Measurements from ENCODE around the gene GLTPD2. TPM values are rescaled to one million over a fixed set of nuclear protein-coding genes. Genes with fewer than 3 reads are reported as not detected.

The GLTPD2 gene
- total RNA-seq, 4 donors from 2014 or later, result 1.1 to 2.0 (median 1.1) TPM; not detected in 1

- DNase-seq, result peak; percentile 21
- peaks cover 0 to 6% (median 0%) of the 10 kb centered on the region in 3 donors for H3K36me3 ChIP-seq
- H3K4me3 ChIP-seq, result peak within 1 kb of the TSS; percentile 82 to 100 (median 94)
- H3K9me3 ChIP-seq, result no peaks in the 10 kb centered on the region
- TF ChIP-seq POLR2A (IDR thresholded peaks at IDR 0.05) (peak in 3 of 4 donors; percentile 85 to 96 (median 90)), CTCF (IDR thresholded peaks at IDR 0.05) (peak in 1 of 6 experiments; percentile 37)
- H3K27me3 ChIP-seq, result no peaks in the 10 kb centered on the region
- WGBS, 2 donors, result 1% methylated on average over 17 to 27 of the region's 91 CpGs
- H3K27ac ChIP-seq, result peak within 1 kb of the TSS; percentile 92 to 99 (median 97)
- H3K4me1 ChIP-seq, result peaks cover 34 to 48% (median 39%) of the 10 kb centered on the region in 3 donors
- intact Hi-C loops (cut with DNase I), result no loop called here
Measured at GRCh38 chr17:4833178-4833940, 44.6 kb downstream of the GLTPD2 start, which contains the start of gene MINK1. Gene MINK1 (plus strand): TSS chr17:4833340. CDS start chr17:4833584, 244 bp downstream.

GRCh38 chr17:4833941-4834680, 45.3 kb downstream of the GLTPD2 start:
- Histone ChIP-seq H3K27me3 (no peaks in the 10 kb centered on the region), H3K4me1 (peaks cover 36 to 55% (median 43%) of the 10 kb centered on the region in 3 donors), H3K4me3 (peak overlapping the region; percentile 82 to 100 (median 94)), H3K36me3 (peaks cover 0 to 11% (median 0%) of the 10 kb centered on the region in 3 donors), H3K27ac (peak overlapping the region; percentile 92 to 99 (median 97)), H3K9me3 (no peaks in the 10 kb centered on the region)
- no peak for DNase-seq
- WGBS, 2 donors, result 3 to 5% methylated on average over 10 to 15 of the region's 15 CpGs
- intact Hi-C loops (cut with DNase I), result no loop called here
- no peak for TF ChIP-seq CTCF (IDR thresholded peaks at IDR 0.05)
- no peak for TF ChIP-seq POLR2A (IDR thresholded peaks at IDR 0.05)

- 50 to 58% methylated on average over 4 of the region's 4 CpGs for WGBS, 2 donors
- H3K9me3 ChIP-seq, result no peaks in the 10 kb centered on the region
Measured at GRCh38 chr17:4834681-4835020, 45.9 kb downstream of the GLTPD2 start.

GRCh38 chr17:4836221-4836620, 47.5 kb downstream of the GLTPD2 start:
- intact Hi-C loops (cut with DNase I), result no loop called here
- H3K27me3 ChIP-seq, result no peaks in the 10 kb centered on the region
- H3K4me3 ChIP-seq, result no peak overlapping the region
- DNase-seq, result no peak
- WGBS, 2 donors, result 77 to 78% methylated on average over 4 of the region's 4 CpGs
- peaks cover 0 to 11% (median 0%) of the 10 kb centered on the region in 3 donors for H3K36me3 ChIP-seq
- TF ChIP-seq POLR2A (IDR thresholded peaks at IDR 0.05) (no peak), CTCF (IDR thresholded peaks at IDR 0.05) (no peak)
- peak overlapping the region; percentile 92 to 99 (median 97) for H3K27ac ChIP-seq
- no peaks in the 10 kb centered on the region for H3K9me3 ChIP-seq
- peaks cover 36 to 76% (median 61%) of the 10 kb centered on the region in 3 donors for H3K4me1 ChIP-seq

More at GRCh38 chr17:4834681-4835020, 45.9 kb downstream of the GLTPD2 start:
- Histone ChIP-seq H3K27ac (peak overlapping the region; percentile 92 to 99 (median 97)), H3K27me3 (no peaks in the 10 kb centered on the region), H3K36me3 (peaks cover 0 to 11% (median 0%) of the 10 kb centered on the region in 3 donors), H3K4me3 (peak overlapping the region in 3 of 4 donors; percentile 82 to 100 (median 95)), H3K4me1 (peaks cover 36 to 61% (median 48%) of the 10 kb centered on the region in 3 donors)
- no peak for TF ChIP-seq CTCF (IDR thresholded peaks at IDR 0.05)
- TF ChIP-seq POLR2A (IDR thresholded peaks at IDR 0.05), result no peak
- no peak for DNase-seq
- intact Hi-C loops (cut with DNase I), result no loop called here
